Stimulated activated CD4-positive, alpha-beta T cell treated with anti-CD3 and anti-CD28 coated beads, Interleukin-2, amount 100 ng/mL, for 4 hours (primary cell): ENCODE results near the gene TMEM181.
"Not testable (repeated sequence)": the region's sequence is repeated elsewhere in the genome, so short reads cannot be mapped to it uniquely, and the experiment has no call there.

Source experiments
- DNase-seq: peaks from one replicate; pipeline ENCODE4 v3.0.0-alpha.2; 2020; ENCODE audit warnings: low read depth

The TMEM181 gene

GRCh38 chr6:158599635-158600034, 39.7 kb downstream of the TMEM181 start:
- no peak for DNase-seq

- no peak for DNase-seq
Observed at GRCh38 chr6:158603261-158604047, 43.6 kb downstream of the TMEM181 start.

- DNase-seq, result no peak
Observed at GRCh38 chr6:158604048-158604406, 44.1 kb downstream of the TMEM181 start.

DNA sequence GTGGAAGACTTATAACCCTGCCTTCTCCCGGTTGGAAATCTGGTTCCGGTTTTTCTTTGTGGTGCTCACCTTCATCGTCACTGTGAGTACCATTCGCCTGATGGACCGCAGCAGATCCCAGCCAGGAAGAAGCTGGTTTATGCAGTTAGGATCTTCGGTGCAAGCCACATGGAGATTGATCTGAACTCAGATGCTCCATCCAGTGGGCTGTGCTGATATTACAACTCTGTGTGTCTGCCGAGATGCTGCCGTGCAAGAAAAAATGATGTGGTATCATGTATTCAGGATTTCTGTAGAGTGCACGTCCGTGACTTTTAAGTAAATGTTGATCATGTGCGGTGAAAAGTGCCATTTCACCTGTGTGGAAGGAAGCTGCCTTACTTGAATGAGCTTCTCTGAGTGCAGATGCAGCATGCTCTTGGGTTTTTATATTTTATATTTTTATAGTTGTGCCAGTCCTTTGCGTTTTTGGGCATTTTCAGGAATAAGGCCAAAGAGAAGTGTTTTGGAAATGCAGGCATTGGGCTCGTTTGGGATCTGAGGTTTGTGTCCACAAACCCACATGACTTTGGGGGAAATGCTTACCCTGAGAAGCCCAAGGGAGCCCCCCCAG, 45.5 kb downstream of the TMEM181 start:
- DNase-seq, result peak; percentile 9

DNA sequence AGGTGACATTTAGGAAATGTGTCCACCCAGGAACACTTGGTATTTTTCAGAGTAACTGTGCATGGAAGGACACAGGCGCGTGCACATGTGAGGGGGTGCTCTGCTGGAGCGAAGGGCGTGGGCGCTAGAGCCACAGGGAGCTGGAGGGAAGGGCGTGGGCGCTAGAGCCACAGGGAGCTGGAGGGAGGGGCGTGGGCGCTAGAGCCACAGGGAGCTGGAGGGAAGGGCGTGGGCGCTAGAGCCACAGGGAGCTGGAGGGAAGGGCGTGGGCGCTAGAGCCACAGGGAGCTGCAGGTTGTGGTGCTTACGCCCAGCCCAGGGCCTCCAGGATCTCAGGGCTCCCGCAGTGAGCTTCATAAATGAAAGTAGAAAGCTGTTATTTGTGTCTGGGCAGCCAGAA, 46.1 kb downstream of the TMEM181 start:
- not testable (repeated sequence) for DNase-seq

GRCh38 chr6:158606935-158607334, 47.0 kb downstream of the TMEM181 start:
- DNase-seq, result no peak

- no peak for DNase-seq
Observed at GRCh38 chr6:158607411-158608170, 47.7 kb downstream of the TMEM181 start.

DNA sequence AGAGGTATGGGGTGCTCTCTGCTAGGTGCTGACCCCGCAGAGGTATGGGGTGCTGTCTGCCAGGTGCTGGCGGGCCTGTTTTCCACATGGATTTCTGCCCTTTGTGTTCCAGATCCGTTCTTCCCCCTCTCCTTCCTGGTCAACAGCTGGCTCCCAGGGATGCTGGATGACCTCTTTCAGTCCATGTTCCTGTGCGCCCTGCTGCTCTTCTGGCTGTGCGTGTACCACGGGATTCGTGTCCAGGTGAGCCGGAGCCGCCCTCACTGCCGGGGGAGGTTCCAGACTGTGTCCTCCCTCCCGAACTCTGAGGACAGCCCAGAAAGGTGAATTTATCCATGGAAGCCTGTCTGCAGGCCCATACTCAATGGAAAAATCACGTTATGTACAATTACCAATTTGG, 48.3 kb downstream of the TMEM181 start:
- DNase-seq, result no peak

GRCh38 chr6:158609455-158610155, 49.7 kb downstream of the TMEM181 start:
- no peak for DNase-seq

- DNase-seq, result no peak
Observed at GRCh38 chr6:158610319-158610968, 50.6 kb downstream of the TMEM181 start.

DNA sequence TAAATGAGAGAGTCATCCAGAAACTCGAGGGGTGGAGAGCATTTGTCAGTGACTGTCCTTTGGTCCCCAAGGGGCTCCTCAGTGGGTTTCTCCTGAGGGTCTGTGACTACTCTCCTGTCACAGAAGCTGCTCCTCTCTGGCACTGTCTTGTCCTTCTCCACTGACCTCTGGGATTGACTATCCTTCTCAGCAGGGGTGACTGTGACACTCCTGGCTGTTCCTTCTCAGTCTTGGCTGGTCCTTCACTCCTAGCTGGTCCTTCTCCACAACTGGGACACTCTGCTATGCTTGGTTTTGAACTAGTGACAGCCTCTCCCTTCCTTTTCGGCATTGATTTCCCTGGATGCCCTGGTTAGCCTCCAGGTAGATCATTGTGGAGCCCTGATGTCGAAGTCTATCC, 51.1 kb downstream of the TMEM181 start:
- DNase-seq, result no peak

DNA sequence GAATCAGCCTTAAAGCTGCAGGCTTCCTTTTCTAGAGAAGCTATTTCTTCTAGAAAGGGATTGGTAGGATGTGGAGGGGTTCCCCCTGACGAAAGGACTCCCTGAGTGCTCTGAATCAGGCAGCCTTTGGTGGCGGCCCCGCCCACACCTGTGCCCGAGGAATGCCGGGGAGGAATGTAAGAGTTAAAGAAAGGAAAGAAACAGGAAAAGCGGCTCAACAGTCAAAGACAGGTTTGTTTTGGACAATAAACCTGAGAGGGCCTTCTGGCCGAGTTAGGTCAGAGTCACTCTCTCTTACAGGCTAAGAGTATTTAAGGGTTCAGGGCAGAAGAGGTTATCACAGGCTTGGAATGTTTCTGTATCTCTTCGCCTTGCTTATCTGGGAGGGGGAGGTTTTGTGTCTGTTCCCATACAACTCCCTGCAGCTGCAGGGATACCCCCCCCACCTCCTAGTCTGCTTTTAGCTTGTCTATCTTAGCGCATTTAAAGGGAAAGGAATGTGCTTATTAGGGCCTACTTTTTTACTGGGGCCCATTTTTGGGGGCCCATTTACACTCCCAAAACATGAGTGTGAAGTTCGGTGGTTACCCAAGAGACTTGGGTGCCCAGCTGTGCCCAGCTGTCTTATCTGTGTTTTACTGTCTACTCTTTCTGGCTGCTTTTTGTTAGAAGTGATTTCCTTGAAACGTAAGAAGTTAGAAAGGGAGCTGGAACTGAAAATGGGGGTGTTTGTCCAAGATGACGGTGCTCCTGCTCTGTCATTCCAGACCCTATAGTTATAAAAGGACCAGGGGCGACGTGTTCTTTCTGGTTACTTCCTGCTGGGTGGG, 51.9 kb downstream of the TMEM181 start:
- no peak for DNase-seq

- DNase-seq, result not testable (repeated sequence)
Observed at GRCh38 chr6:158614606-158615005, 54.7 kb downstream of the TMEM181 start.

DNA sequence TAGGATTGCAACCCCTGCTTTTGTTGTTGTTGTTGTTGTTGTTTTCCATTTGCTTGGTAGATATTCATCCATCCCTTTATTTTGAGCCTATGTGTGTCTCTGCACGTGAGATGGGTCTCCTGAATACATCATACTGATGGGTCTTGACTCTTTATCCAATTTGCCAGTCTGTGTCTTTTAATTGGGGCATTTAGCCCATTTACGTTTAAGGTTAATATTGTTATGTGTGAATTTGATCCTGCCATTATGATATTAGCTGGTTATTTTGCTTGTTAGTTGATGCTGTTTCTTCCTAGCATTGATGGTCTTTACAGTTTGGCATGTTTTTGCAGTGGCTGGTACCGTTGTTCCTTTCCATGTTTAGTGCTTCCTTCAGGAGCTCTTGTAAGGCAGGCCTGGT, 58.4 kb downstream of the TMEM181 start:
- not testable (repeated sequence) for DNase-seq

DNA sequence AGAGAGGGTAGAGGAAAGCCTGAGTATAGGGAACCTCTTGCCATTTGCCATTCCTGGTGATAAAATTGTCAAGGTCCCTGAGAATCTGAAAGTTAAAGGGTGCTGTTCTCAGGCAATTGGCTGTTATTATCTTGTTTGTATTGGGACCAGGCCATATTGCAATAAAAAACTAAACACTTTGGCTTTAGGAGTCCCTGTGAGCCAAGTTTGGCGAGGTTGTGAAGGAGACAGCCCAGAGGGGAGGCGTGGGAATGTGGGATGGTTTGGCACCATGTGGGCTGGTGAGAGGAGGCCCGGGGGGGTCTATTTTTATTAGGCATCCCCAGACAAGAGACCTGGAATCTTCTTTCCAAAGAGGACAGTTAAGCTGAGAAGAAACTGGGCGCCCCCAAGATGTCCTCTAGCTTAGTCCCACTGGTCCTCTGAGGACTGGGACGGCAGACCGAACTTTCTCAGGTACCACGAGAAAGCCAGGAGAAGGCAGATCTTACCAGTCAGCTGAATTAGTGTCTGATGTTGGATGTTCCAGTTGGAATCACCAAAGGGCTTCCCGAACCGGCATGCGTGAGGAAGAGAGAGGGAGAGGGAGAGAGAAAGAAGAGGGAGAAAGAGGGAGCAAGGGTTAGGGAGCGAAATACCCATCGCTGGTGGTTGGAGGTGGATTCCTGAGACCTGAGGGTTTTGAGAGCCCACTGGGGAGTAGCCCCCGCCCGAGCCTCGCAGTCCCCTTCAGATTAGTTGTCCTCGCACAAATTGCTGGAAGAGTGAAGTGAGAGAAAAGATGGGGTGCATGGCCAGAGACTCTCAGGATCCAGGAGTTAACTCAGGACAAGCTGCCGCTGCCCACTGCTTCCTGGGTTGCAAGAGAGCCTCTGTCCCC, 60.3 kb downstream of the TMEM181 start:
- no peak for DNase-seq

GRCh38 chr6:158620963-158621693, 61.2 kb downstream of the TMEM181 start:
- no peak for DNase-seq

DNA sequence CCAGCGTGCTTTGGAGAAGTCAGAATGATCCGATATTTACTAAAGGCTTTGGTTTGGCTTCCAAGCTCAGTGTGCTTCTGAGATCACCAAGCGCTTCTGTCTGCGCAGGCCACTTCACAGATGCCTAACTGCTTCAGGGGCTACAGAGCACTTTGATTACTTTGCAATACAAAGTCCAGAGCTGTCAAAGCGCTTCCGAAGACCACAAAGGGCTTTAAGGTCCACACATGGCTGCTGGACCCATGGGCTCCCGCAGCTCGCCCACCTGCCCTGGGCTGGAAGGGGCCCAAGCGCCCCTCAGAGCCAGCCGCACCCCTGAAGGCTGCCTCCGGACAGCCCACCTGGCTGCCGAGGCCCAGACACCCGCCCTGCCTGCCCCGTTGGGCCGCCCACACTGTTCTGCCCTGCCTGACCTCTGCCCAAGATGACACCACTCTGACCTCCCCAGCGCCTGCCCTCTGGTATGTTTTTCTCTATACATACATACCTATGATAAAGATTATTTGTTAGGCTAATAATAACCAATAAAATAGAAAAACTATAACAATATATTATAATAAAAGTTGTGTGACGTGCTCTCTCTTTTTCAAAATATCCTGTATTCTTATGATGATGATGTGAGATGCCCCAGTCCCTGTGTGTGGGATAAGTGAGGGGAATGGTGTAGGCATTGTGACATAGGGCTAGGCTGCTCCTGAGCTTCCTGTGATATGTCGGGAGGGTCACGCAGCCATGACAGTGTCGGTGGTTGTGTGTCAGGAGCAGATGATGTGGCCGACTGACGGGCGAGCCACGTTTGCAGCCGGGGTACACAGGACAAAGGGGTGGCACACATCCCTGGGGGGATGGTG, 62.0 kb downstream of the TMEM181 start:
- DNase-seq, result no peak

DNA sequence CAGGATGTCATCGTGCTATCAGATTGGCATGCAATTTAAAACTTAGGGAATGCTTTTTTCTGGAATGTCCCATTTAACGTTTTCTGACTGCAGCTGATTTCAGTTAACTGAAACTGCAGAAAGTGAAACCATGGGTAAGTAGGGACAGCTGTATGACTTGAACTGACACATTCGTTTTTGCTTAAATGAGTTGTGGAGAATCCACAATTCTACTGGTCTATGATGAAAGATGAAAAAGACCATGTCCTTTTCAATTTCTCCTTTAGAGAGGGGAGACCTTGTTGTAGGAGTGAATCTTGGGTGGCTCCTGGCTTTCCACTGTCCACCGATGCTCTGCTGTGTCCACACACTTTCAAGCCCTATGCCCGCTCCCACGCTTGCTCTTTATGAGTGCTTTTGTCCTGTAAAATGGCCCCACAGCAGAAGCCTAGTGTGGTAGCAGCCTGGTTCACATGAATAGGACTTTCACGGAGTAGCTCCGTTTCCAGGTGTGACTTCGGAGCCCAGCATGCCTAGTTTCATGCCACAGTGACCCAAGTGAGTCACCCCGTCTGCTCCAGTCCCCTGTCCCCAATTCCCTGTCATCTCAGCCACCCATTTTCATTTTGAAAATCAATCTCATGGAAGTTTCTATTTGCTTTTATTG, 62.8 kb downstream of the TMEM181 start:
- no peak for DNase-seq
